GM03348 (cell line): ENCODE results near the gene BRS3.

Experiments
- DNase-seq: peaks from one replicate; pipeline ENCODE4 v3.0.0; 2012; ENCODE audit warnings: low spot score

The BRS3 gene

GRCh38 chrX:136495043-136495442 is 7.3 kb downstream of the BRS3 start:
- DNase-seq: no peak

DNA sequence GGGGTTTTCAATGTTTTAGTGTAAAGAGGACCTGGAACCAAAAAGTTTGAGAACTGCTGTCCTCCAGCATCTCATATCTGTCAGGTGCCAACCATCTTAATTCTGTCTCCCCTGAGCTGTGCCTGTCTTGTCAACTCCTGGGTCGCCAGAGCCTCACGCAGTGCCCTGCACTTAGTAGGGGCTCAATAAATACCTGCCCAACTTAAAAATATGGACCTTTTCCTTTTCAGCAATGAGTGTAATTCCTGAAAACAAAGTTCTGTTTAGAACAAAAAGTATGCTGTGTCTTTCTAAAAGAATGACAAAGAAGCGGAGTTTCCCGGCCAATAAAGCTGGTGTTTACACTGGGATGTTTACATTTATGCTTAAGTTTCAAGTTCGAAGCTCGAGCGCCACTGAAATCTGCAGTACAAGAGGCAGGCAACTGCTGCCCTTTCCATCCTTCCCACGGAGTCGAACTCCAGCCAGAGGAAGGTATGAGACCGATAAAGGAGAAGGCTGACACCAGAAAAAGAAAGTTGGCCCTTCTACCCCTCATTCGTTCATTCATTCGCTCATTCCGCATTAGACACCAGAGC is 8.5 kb downstream of the BRS3 start:
- DNase-seq: no peak

DNA sequence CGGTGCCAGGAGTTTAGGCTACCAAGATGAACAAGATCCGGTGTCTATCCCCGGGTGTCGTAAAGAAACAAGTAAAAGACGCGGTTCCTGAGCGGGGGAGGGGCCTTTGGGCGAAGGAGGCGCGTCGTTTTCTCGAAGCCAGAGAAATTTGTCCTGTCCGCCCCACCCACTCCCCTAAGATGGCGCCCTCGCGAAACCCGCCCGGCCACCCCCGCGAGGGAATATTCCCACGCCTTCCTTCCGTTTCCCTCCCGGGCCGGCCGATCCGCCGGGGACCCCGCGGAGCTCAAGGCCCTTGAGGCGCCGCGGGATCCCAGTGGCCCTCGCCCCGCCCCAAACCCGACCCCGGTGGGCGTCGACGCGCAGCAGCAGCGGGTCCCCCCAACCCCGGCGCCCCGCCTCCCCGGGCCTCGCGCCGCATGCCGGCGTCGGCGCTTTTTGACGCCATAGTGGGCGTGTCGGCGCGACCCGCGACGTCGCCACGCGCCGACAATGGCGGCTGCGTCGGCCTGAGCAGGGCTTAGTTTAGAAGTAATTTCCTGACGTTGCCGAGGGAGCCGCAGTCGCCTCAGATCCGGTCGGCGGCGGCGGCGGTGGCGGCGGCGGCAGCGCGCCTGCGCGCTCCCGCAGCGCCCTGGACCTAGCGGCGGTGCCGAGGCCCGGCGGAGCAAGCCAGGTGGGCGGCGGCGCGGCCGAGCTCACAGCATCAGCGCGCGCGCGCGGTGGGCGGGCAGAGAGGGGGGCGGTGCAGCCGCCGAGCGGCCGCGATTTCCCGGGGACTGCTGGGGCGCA is 9.2 kb downstream of the BRS3 start:
- DNase-seq: peak; percentile 88

- no peak for DNase-seq
Measured at GRCh38 chrX:136497556-136498052, 9.9 kb downstream of the BRS3 start, which contains the start of gene HTATSF1. HTATSF1 (plus strand) TSS chrX:136497592; CDS start chrX:136497685, 93 bp downstream.

- DNase-seq: no peak
Measured at GRCh38 chrX:136519069-136519468, 31.3 kb downstream of the BRS3 start.

- no peak for DNase-seq
Measured at GRCh38 chrX:136523770-136524169, 36.0 kb downstream of the BRS3 start.

DNA sequence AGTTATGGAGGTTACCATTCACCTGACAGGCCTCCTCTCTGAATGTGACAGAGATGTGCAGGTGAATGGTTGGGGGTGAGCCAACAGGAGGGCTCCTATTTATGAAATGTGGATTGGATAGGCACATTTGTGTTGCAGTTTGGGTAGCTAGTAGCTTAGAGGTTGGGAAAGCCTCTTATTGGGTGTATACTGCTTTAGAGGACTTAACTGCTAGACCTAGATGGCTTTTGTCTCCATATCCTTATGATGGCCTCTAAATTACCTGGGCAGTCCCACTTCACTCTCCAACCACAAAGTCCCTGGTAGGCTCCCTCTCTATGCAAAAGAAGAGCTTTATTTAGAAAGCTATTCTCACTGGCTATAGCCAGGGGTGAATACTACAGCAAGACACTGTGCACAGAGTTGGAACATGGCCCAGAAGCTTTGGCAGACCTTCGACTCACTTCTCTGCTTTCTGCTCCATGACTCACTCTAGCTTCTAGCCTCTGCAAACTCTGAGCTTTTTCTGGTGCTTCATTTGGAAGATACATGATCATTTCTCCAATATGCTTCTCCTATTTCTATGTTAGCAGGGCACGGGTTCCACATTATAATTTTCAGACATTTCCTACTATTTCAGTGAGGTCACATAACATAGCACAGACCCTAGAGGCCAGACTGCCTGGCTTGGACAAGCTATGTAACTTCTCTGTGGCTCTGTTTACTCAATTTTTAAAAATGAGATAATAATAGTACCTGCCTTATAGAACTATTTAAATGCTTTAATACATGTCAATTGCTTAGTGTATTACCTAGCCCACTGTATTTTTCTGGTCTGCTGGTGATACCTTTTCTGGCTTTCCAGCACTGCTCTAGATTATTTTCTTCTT is 38.2 kb downstream of the BRS3 start:
- DNase-seq: peak; percentile 67

GRCh38 chrX:136528645-136529315 is 41.0 kb downstream of the BRS3 start:
- DNase-seq: no peak

GRCh38 chrX:136529795-136530194 is 42.0 kb downstream of the BRS3 start:
- DNase-seq: no peak

GRCh38 chrX:136531951-136532350 is 44.2 kb downstream of the BRS3 start, which contains the start of gene VGLL1:
VGLL1 (plus strand) TSS chrX:136532215; CDS start chrX:136536021, 3,806 bp downstream.
- no peak for DNase-seq

DNA sequence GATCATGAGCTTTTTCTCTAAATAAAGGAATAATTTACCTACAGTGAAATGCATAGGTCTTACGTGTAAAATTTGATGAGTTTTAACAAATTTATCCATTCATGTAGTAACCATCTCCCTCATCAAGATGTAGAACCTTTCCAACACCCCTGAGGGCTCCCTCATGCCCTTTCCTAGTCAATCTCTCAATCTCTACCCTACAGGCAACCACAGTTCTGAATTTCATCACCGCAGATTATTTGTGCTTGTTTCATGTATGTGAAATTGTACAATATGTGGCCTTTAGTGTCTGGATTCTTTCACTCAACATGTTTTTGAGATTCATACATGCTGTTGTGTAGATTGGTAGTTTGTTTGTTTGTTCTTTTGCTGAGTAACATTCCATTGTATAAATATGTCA is 46.4 kb downstream of the BRS3 start:
- DNase-seq: no peak

- DNase-seq: no peak
Measured at GRCh38 chrX:136538811-136539210, 51.1 kb downstream of the BRS3 start.

DNA sequence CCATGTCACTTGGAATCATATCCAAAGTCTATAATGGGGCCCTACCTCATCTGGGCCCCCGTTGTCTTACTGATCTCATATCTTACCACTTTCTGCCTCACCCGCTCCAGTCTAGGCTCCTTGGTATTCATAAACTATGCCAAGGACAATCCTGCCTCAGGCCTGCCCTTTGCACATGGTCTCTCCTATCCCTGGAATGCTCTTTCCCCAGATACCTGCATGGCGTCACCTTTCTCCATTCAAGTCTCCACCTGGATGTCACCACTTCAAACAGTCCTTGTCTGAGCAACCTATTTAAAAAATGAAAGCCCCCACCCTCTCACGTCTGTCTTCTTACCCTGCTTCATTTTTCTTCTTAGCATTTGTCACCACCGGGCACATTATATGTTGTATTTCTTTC is 52.5 kb downstream of the BRS3 start:
- DNase-seq: no peak

GRCh38 chrX:136541294-136541693 is 53.5 kb downstream of the BRS3 start:
- no peak for DNase-seq

GRCh38 chrX:136542281-136542680 is 54.5 kb downstream of the BRS3 start:
- no peak for DNase-seq
